Mesenchymal stem cell (in vitro differentiated cells and primary cell): Measurements from ENCODE around the gene ABCD3.
"Not testable (repeated sequence)": the region's sequence is repeated elsewhere in the genome, so short reads cannot be mapped to it uniquely, and the experiment has no call there.

Experiments
- DNase-seq: peaks from one replicate; pipeline ENCODE4 v3.0.0-alpha.2; 2013
- H2AFZ ChIP-seq: one replicate; pipeline ENCODE4 v1.6.1; 2013; ENCODE audit warnings: low read depth, mild to moderate bottlenecking, control low read depth, inconsistent platforms, low read length, moderate library complexity
- H2AK5ac ChIP-seq: 2 replicates; pipeline ENCODE4 v1.6.1; 2013; ENCODE audit warnings: low read length, moderate library complexity, mild to moderate bottlenecking, inconsistent platforms; ENCODE audit not compliant: severe bottlenecking
- H2BK120ac ChIP-seq: one replicate; pipeline ENCODE4 v1.6.1; 2013; ENCODE audit warnings: low read depth, mild to moderate bottlenecking, inconsistent platforms, low read length, moderate library complexity
- H2BK12ac ChIP-seq, 2 experiments: one replicate each; pipeline ENCODE4 v1.6.1; 2013; ENCODE audit warnings: inconsistent platforms in 2 of 2, low read length in 2 of 2, mild to moderate bottlenecking in 2 of 2, moderate library complexity in 2 of 2, control low read depth in 1 of 2
- H2BK15ac ChIP-seq: one replicate; pipeline ENCODE4 v1.6.1; 2013; ENCODE audit warnings: mild to moderate bottlenecking, low read depth, inconsistent platforms; ENCODE audit not compliant: poor library complexity, severe bottlenecking
- H2BK5ac ChIP-seq: 2 replicates; pipeline ENCODE4 v1.6.1; 2013; ENCODE audit warnings: low read depth, mild to moderate bottlenecking, low read length, control low read depth, inconsistent platforms; ENCODE audit not compliant: poor library complexity, severe bottlenecking
- H3K14ac ChIP-seq, 2 experiments: one replicate each; pipeline ENCODE4 v1.6.1; 2013; ENCODE audit warnings: inconsistent platforms in 2 of 2, low read length in 2 of 2, control low read depth in 1 of 2, mild to moderate bottlenecking in 1 of 2, moderate library complexity in 1 of 2
- H3K18ac ChIP-seq, 2 experiments: one replicate each; pipeline ENCODE4 v1.6.1; 2013; ENCODE audit warnings: inconsistent platforms in 2 of 2, low read length in 2 of 2, control low read depth in 1 of 2, low read depth in 1 of 2, mild to moderate bottlenecking in 1 of 2
- H3K23ac ChIP-seq, 2 experiments: one replicate each; pipeline ENCODE4 v1.6.1; 2013; ENCODE audit warnings: inconsistent platforms in 2 of 2, low read length in 2 of 2, mild to moderate bottlenecking in 2 of 2, moderate library complexity in 2 of 2, control low read depth in 1 of 2
- H3K27ac ChIP-seq: 2 replicates; pipeline ENCODE4 v1.5.1; 2013; ENCODE audit warnings: mild to moderate bottlenecking, moderate library complexity, low read length, control low read depth, inconsistent platforms; ENCODE audit not compliant: poor library complexity, severe bottlenecking
- H3K27me3 ChIP-seq, 2 experiments: 2 replicates each; pipeline versions ENCODE4 v1.6.1 to v1.7.0; 2013; ENCODE audit warnings: low read length in 2 of 2, mild to moderate bottlenecking in 2 of 2, moderate library complexity in 2 of 2, control low read depth in 1 of 2, inconsistent platforms in 1 of 2; ENCODE audit not compliant: control insufficient read depth in 1 of 2, insufficient read depth in 1 of 2
- H3K36me3 ChIP-seq, 2 experiments: 2 replicates each; pipeline versions ENCODE4 v1.6.1 to v1.7.0; 2013; ENCODE audit warnings: low read length in 2 of 2, control low read depth in 1 of 2, inconsistent platforms in 1 of 2, low read depth in 1 of 2, mild to moderate bottlenecking in 1 of 2; ENCODE audit not compliant: insufficient read depth in 2 of 2, control insufficient read depth in 1 of 2
- H3K4ac ChIP-seq, 2 experiments: one replicate each; pipeline ENCODE4 v1.6.1; 2013; ENCODE audit warnings: inconsistent platforms in 2 of 2, low read length in 2 of 2, mild to moderate bottlenecking in 2 of 2, moderate library complexity in 2 of 2, control low read depth in 1 of 2, low read depth in 1 of 2
- H3K4me1 ChIP-seq: 2 replicates; pipeline ENCODE4 v1.6.1; 2013; ENCODE audit warnings: low read depth, low read length, control low read depth; ENCODE audit not compliant: control insufficient read depth, insufficient read depth
- H3K4me2 ChIP-seq: 2 replicates; pipeline ENCODE4 v1.6.1; 2013; ENCODE audit warnings: low read length, mild to moderate bottlenecking, inconsistent platforms; ENCODE audit not compliant: poor library complexity, severe bottlenecking
- H3K4me3 ChIP-seq, 2 experiments: 2 replicates each; pipeline versions ENCODE4 v1.5.1 to v1.7.0; 2013; ENCODE audit warnings: low read length in 2 of 2, mild to moderate bottlenecking in 2 of 2, control low read depth in 1 of 2, low read depth in 1 of 2; ENCODE audit not compliant: insufficient read depth in 1 of 2
- H3K79me1 ChIP-seq: replicated peaks from 2 replicates; pipeline ENCODE4 v1.6.1; 2013; ENCODE audit warnings: mild to moderate bottlenecking, control low read depth, low read length, inconsistent platforms; ENCODE audit not compliant: poor library complexity, severe bottlenecking
- H3K9ac ChIP-seq: 2 replicates; pipeline ENCODE4 v1.7.0; 2013; ENCODE audit warnings: mild to moderate bottlenecking, low read length, moderate library complexity
- H3K9me3 ChIP-seq: 2 replicates; pipeline ENCODE4 v1.7.0; 2013; ENCODE audit warnings: mild to moderate bottlenecking, low read length; ENCODE audit not compliant: control insufficient read depth
- H4K8ac ChIP-seq: one replicate; pipeline ENCODE4 v1.6.1; 2013; ENCODE audit warnings: inconsistent platforms, mild to moderate bottlenecking, low read length, moderate library complexity
- H4K91ac ChIP-seq: one replicate; pipeline ENCODE4 v1.6.1; 2013; ENCODE audit warnings: mild to moderate bottlenecking, low read length, inconsistent platforms
- WGBS: methylation state at CpG from one replicate; pipeline ENCODE4 v1.1.7; 2013; ENCODE audit warnings: mixed read lengths; 5-methylcytosine and 5-hydroxymethylcytosine counted together

The ABCD3 gene

GRCh38 chr1:94426485-94426870 is 8.3 kb downstream of the ABCD3 start:
- H3K27me3 ChIP-seq, H3K36me3 ChIP-seq, H3K18ac ChIP-seq, H2BK15ac ChIP-seq, H3K23ac ChIP-seq, H2BK12ac ChIP-seq, H3K4me3 ChIP-seq, H2BK120ac ChIP-seq, H2BK5ac ChIP-seq, H3K14ac ChIP-seq, H2AK5ac ChIP-seq, H4K91ac ChIP-seq, H3K4ac ChIP-seq, H3K4me2 ChIP-seq, H3K9ac ChIP-seq, H3K9me3 ChIP-seq, H3K4me1 ChIP-seq, H4K8ac ChIP-seq, H2AFZ ChIP-seq, DNase-seq, H3K27ac ChIP-seq: not testable (repeated sequence)
- WGBS: 100% methylated on average over 7 of the region's 9 CpGs
- peaks cover 26% of the 10 kb centered on the region for H3K79me1 ChIP-seq

- Histone ChIP-seq H3K9ac (no peak overlapping the region), H2BK15ac (no peak overlapping the region)
Observed at GRCh38 chr1:94428441-94428840, 10.3 kb downstream of the ABCD3 start.

DNA sequence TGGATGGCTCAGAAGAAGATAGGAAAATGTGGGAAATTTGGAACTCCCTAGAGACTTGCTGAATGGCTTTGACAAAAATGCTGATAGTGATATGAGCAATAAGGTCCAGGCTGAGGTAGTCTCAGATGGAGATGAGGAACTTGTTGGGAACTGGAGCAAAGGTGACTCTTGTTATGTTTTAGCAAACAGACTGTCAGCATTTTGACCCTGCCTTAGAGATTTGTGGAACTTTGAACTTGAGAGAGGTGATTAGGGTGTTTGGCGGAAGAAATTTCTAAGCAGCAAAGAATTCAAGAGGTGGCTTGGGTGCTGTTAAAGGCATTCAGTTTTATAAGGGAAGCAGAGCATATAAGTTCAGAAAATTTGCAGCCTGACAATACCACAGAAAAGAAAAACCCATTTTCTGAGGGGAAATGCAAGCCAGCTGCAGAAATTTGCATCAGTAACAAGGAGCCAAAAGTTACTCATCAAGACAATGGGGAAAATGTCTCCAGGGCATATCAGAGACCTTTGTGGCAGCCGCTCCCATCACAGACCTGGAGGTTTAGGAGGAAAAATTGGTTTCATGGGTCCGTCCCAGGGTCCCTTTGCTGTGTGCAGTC is 10.8 kb downstream of the ABCD3 start:
- not testable (repeated sequence) for H3K18ac ChIP-seq
- WGBS: over 99% methylated on average over 3 of the region's 3 CpGs

More at GRCh38 chr1:94428441-94428840, 10.3 kb downstream of the ABCD3 start:
- no peak overlapping the region for H3K23ac ChIP-seq
- H2BK5ac ChIP-seq: no peak overlapping the region
- H2BK120ac ChIP-seq: no peak overlapping the region
- no peak for DNase-seq
- no peaks in the 10 kb centered on the region for H3K9me3 ChIP-seq
- H3K4me3 ChIP-seq: no peak overlapping the region
- H3K4ac ChIP-seq: no peak overlapping the region
- peaks cover 3% of the 10 kb centered on the region for H3K4me1 ChIP-seq
- H2AFZ ChIP-seq: no peak overlapping the region
- no peak overlapping the region for H4K91ac ChIP-seq
- 94% methylated on average over 5 of the region's 5 CpGs for WGBS
- H2BK12ac ChIP-seq: no peak overlapping the region
- no peak overlapping the region for H3K14ac ChIP-seq
- H3K27ac ChIP-seq: no peak overlapping the region
- H3K27me3 ChIP-seq: no peaks in the 10 kb centered on the region
- H3K36me3 ChIP-seq: peaks cover 0 to 3% of the 10 kb centered on the region in 2 experiments
- H3K18ac ChIP-seq: no peak overlapping the region
- H2AK5ac ChIP-seq: no peak overlapping the region
- peaks cover 26% of the 10 kb centered on the region for H3K79me1 ChIP-seq
- H3K4me2 ChIP-seq: no peak overlapping the region
- H4K8ac ChIP-seq: no peak overlapping the region

DNA sequence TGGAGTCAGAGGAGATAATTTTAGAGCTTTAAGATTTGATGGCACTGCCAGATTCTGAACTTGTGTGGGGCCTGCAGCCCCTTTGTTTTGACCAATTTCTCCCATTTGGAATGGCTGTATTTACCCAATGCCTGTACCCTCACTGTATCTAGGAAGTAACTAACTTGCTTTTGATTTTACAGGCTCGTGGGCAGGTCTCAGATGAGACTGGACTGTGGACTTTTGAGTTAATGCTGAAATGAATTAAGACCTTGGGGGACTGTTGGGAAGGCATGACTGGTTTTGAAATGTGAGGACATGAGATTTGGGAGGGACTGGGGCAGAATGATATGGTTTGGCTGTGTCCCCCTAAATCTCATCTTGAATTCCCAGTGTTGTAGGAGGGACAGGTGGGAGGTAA is 11.9 kb downstream of the ABCD3 start:
- not testable (repeated sequence) for H2AFZ ChIP-seq, H4K8ac ChIP-seq, H3K18ac ChIP-seq, H2BK120ac ChIP-seq, H3K14ac ChIP-seq, DNase-seq, H4K91ac ChIP-seq, H3K4me1 ChIP-seq, H2BK15ac ChIP-seq, H2BK5ac ChIP-seq, H2AK5ac ChIP-seq, H2BK12ac ChIP-seq, H3K36me3 ChIP-seq, H3K27me3 ChIP-seq, H3K4ac ChIP-seq, H3K23ac ChIP-seq, H3K4me2 ChIP-seq, H3K9ac ChIP-seq, H3K27ac ChIP-seq, H3K9me3 ChIP-seq, H3K4me3 ChIP-seq
- 91% methylated on average over 1 of the region's 1 CpG for WGBS
- H3K79me1 ChIP-seq: peaks cover 19% of the 10 kb centered on the region

More for the DNA sequence above, 10.8 kb downstream of the ABCD3 start:
- not testable (repeated sequence) for H4K8ac ChIP-seq, H3K4ac ChIP-seq, H2BK5ac ChIP-seq, H2BK15ac ChIP-seq, H2AFZ ChIP-seq, H3K9me3 ChIP-seq, DNase-seq, H2AK5ac ChIP-seq, H3K23ac ChIP-seq, H3K36me3 ChIP-seq, H3K4me3 ChIP-seq, H3K4me2 ChIP-seq, H3K14ac ChIP-seq, H4K91ac ChIP-seq, H3K27me3 ChIP-seq, H3K9ac ChIP-seq, H3K4me1 ChIP-seq, H3K27ac ChIP-seq, H2BK12ac ChIP-seq, H2BK120ac ChIP-seq
- peaks cover 22% of the 10 kb centered on the region for H3K79me1 ChIP-seq
